Endothelial cell of umbilical vein (primary cell): ENCODE measurements around the gene ARHGEF16. TPM values are rescaled to one million over a fixed set of nuclear protein-coding genes. Genes with fewer than 3 reads are reported as not detected.

Experiments
- BruUV-seq: library from RNA; stranded (reverse); fragments of 400-500 nt; replicated peaks from 2 replicates; lab custom pipeline; 2021; lab: Mats Ljungman, UMichigan
- CTCF ChIA-PET: fragments of 300-600, 350-600 bp; sonication (Branson Sonifier 250); formaldehyde crosslinking; loops from one replicate; lab custom pipeline; 2021; ENCODE audit warnings: antibody characterized with exemption, inconsistent platforms; lab: Charles Lee
- POLR2A ChIA-PET: fragments of 300-600, 350-600 bp; sonication (Branson Sonifier 250); formaldehyde crosslinking; loops from one replicate; lab custom pipeline; 2021; ENCODE audit warnings: antibody characterized with exemption, inconsistent platforms; lab: Charles Lee
- DNase-seq: peaks from one replicate; pipeline ENCODE4 v3.0.0-alpha.2; 2011; ENCODE audit warnings: low read depth, low spot score
- FAIRE-seq: peaks from 2 replicates; lab custom pipeline; 2011; peaks lifted over from hg19 to GRCh38; lab: Jason Lieb, UNC
- H2AFZ ChIP-seq: 2 replicates; pipeline ENCODE4 v1.6.0; 2012; ENCODE audit warnings: low read depth, low read length, control low read depth, inconsistent platforms
- H3K27ac ChIP-seq: 2 replicates; pipeline ENCODE4 v1.5.1; 2011; ENCODE audit warnings: low read depth, mild to moderate bottlenecking, control low read depth, low read length, moderate library complexity; ENCODE audit not compliant: insufficient read depth
- H3K27me3 ChIP-seq, 2 experiments: 2 replicates each; pipeline versions ENCODE4 v1.6.0 to v1.6.1; 2011; ENCODE audit warnings: low read length in 2 of 2, mixed read lengths in 1 of 2; ENCODE audit not compliant: control insufficient read depth in 2 of 2, insufficient read depth in 2 of 2
- H3K36me3 ChIP-seq, 2 experiments: 2 replicates in 1 of 2; 3 replicates in 1 of 2; pipeline ENCODE4 v1.5.1; 2011; ENCODE audit warnings: low read length in 2 of 2, mild to moderate bottlenecking in 1 of 2, moderate library complexity in 1 of 2; ENCODE audit not compliant: control insufficient read depth in 2 of 2, insufficient read depth in 2 of 2; ENCODE audit errors: extremely low read depth in 1 of 2
- H3K4me1 ChIP-seq: 3 replicates; pipeline ENCODE4 v1.5.1; 2011; ENCODE audit warnings: mild to moderate bottlenecking, low read length; ENCODE audit not compliant: control insufficient read depth, insufficient read depth; ENCODE audit errors: extremely low read depth
- H3K4me2 ChIP-seq: 2 replicates; pipeline ENCODE4 v1.6.1; 2011; ENCODE audit warnings: low read length, control low read depth, mixed read lengths; ENCODE audit not compliant: insufficient read depth
- H3K4me3 ChIP-seq, 3 experiments: fragments of 200-600 bp in 1 of 3; sonication (generic), shearing (Covaris generic) in 1 of 3; replicated peaks in 1 of 3; 2 replicates each; pipeline ENCODE4 v1.5.1; 2011 to 2016; ENCODE audit warnings: control low read depth in 3 of 3, low read length in 3 of 3, mild to moderate bottlenecking in 2 of 3, inconsistent platforms in 1 of 3, low read depth in 1 of 3, moderate library complexity in 1 of 3; ENCODE audit not compliant: insufficient read depth in 1 of 3
- H3K79me2 ChIP-seq: 2 replicates; pipeline ENCODE4 v1.6.0; 2012; ENCODE audit warnings: low read length, inconsistent platforms; ENCODE audit not compliant: control insufficient read depth, insufficient read depth
- H3K9ac ChIP-seq: replicated peaks from 2 replicates; pipeline ENCODE3; 2011; ENCODE audit warnings: low read length, control low read depth; ENCODE audit not compliant: insufficient read depth; ENCODE audit errors: extremely low read depth
- H3K9me1 ChIP-seq: replicated peaks from 3 replicates; pipeline ENCODE4 v1.6.0; 2011; ENCODE audit warnings: mild to moderate bottlenecking, low read length; ENCODE audit not compliant: control insufficient read depth, insufficient read depth; ENCODE audit errors: extremely low read depth
- H3K9me3 ChIP-seq: replicated peaks from 2 replicates; pipeline ENCODE4 v1.5.1; 2012; ENCODE audit warnings: low read length, inconsistent platforms; ENCODE audit not compliant: control insufficient read depth, insufficient read depth
- H4K20me1 ChIP-seq: replicated peaks from 2 replicates; pipeline ENCODE3; 2011; ENCODE audit warnings: mild to moderate bottlenecking, low read length; ENCODE audit not compliant: control insufficient read depth, insufficient read depth; ENCODE audit errors: extremely low read depth
- CTCF ChIP-seq, 2 donors: IDR thresholded peaks; 1 replicate in 1 of 2; 2 replicates in 1 of 2; pipeline ENCODE4 v1.5.1; 2011; ENCODE audit warnings: low read length in 2 of 2, mild to moderate bottlenecking in 2 of 2, moderate library complexity in 2 of 2, control low read depth in 1 of 2, inconsistent platforms in 1 of 2, low read depth in 1 of 2; ENCODE audit not compliant: insufficient read depth in 1 of 2; ENCODE audit errors: extremely low read depth in 1 of 2
- EZH2 ChIP-seq: IDR thresholded peaks from 2 replicates; pipeline ENCODE4 v1.6.1; 2012; ENCODE audit warnings: borderline replicate concordance, low read depth, mild to moderate bottlenecking, moderate library complexity, low read length, inconsistent platforms; ENCODE audit not compliant: severe bottlenecking
- FOS ChIP-seq: IDR thresholded peaks from 2 replicates; pipeline ENCODE4 v1.6.1; 2011; ENCODE audit warnings: mild to moderate bottlenecking, low read length, moderate library complexity, borderline replicate concordance; ENCODE audit not compliant: insufficient read depth
- GATA2 ChIP-seq: IDR thresholded peaks from 2 replicates; pipeline ENCODE4 v1.7.0; 2011; ENCODE audit warnings: low read depth, mild to moderate bottlenecking, moderate library complexity, mixed read lengths, low read length; ENCODE audit not compliant: insufficient read length, insufficient read depth
- JUN ChIP-seq: IDR thresholded peaks from 2 replicates; pipeline ENCODE4 v1.6.1; 2011; ENCODE audit warnings: borderline replicate concordance, low read depth; ENCODE audit not compliant: insufficient read length, insufficient read depth
- MAX ChIP-seq: IDR thresholded peaks from 2 replicates; pipeline ENCODE4 v1.6.1; 2011; ENCODE audit not compliant: insufficient read depth, insufficient read length
- MYC ChIP-seq: IDR thresholded peaks from one replicate; pipeline ENCODE4 v1.6.1; 2011; ENCODE audit warnings: mild to moderate bottlenecking, low read depth, low read length
- POLR2A ChIP-seq: IDR thresholded peaks from 2 replicates; pipeline ENCODE4 v1.6.1; 2012; ENCODE audit warnings: low read depth, mild to moderate bottlenecking, control low read depth, low read length
- POLR2AphosphoS5 ChIP-seq: IDR thresholded peaks from 2 replicates; pipeline ENCODE4 v1.6.1; 2012; ENCODE audit warnings: low read depth, mild to moderate bottlenecking, control low read depth, low read length, moderate library complexity; ENCODE audit not compliant: insufficient read depth
- dilution Hi-C: fragments of 300-500 bp; cut with MboI; formaldehyde crosslinking; loops from one replicate; pipeline ENCODE4 v1.15.0; 2019; ENCODE audit warnings: low sequenced_read_pairs; ENCODE audit not compliant: extremely low pct_ligation_motif_present
- intact Hi-C: fragments of 100-400 bp; cut with micrococcal nuclease; formaldehyde crosslinking; loops from one replicate; pipeline ENCODE4 v1.10.0; 2022
- polyA plus RNA-seq, 4 experiments: library from polyadenylated mRNA; depleted of rRNA in 3 of 4; stranded (reverse) in 3 of 4; unstranded in 1 of 4; fragments of >200 nt; gene quantifications; 2 replicates each; pipeline versions ENCODE4 v1.2.1 to v1.2.3, GENCODE V29; 2011 to 2012; ENCODE audit warnings: missing spikeins in 1 of 4
- total RNA-seq: library from RNA; stranded (reverse); gene quantifications from 2 replicates; pipeline ENCODE4 v1.2.3, GENCODE V29; 2021

Gene ARHGEF16
- total and polyA plus RNA-seq, 2 donors (not counting 3 experiments of a cell fraction or from before 2014, with no cell fraction given) = 0.52 to 1.3 TPM

DNA sequence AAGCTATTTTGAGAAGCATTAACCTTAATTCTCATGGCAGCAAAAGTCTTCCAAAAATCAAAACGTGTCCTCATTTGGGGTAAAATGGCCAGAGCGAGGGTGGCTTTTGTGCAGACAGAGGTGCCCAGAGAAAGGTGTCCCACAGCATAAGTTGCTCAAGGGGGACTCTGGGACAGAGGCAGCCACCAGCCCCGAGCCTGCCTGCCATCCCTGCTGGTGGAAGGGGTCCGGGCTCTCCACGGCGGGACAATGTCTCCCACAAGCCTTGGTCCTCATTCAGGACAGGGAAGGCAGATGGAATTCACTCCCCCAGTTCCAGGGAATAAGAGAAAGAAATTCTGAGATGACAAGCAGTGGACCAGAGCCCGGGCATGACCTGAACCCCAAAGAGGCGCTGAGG is 12.6 kb upstream of the ARHGEF16 start:
- BruUV-seq = no TSS peak

More for the DNA sequence above, 12.6 kb upstream of the ARHGEF16 start:
- Histone ChIP-seq H3K4me1 (no peaks in the 10 kb centered on the region), H3K9me3 (no peaks in the 10 kb centered on the region), H3K27me3 (peaks cover 2% of the 10 kb centered on the region in 2 experiments), H3K27ac (no peak overlapping the region), H3K9me1 (no peaks in the 10 kb centered on the region), H3K79me2 (no peaks in the 10 kb centered on the region), H4K20me1 (no peaks in the 10 kb centered on the region), H3K9ac (no peak overlapping the region), H3K4me2 (no peak overlapping the region), H3K4me3 (no peak overlapping the region), H2AFZ (no peak overlapping the region), H3K36me3 (no peaks in the 10 kb centered on the region)
- DNase-seq (no peak), FAIRE-seq (no peak)
- CTCF ChIA-PET = interaction anchor here (1.7 kb wide), 1 partner anchor 11 kb away, joined by 4 read pairs; no protein-coding TSS in a partner anchor
- no peak for TF ChIP-seq CTCF (IDR thresholded peaks at IDR 0.05; ENCODE audit: extremely low read depth in 1 of 2, insufficient read depth in 1 of 2, low read depth in 1 of 2, low read length in 2 of 2)
- TF ChIP-seq POLR2A = no peak
- no peak for TF ChIP-seq MAX
- no peak for TF ChIP-seq EZH2
- TF ChIP-seq JUN = no peak
- TF ChIP-seq FOS = no peak
- no peak for TF ChIP-seq POLR2AphosphoS5
- no peak for TF ChIP-seq MYC
- TF ChIP-seq GATA2 = no peak
- POLR2A ChIA-PET = no interaction called here
- dilution Hi-C loops = no loop called here
- intact Hi-C loops = no loop called here
